PFSK-1 (cell line): ENCODE data around the gene ZNF593.

Experiments
- POLR2AphosphoS5 ChIP-seq: IDR thresholded peaks from 2 replicates; pipeline ENCODE4 v1.6.1; 2012; ENCODE audit warnings: low read depth, mild to moderate bottlenecking, control low read depth, low read length, moderate library complexity
- SIN3A ChIP-seq: IDR thresholded peaks from 2 replicates; pipeline ENCODE4 v1.6.1; 2012; ENCODE audit warnings: mild to moderate bottlenecking, low read length, moderate library complexity, borderline replicate concordance; ENCODE audit not compliant: insufficient read depth
- TAF1 ChIP-seq: IDR thresholded peaks from 2 replicates; pipeline ENCODE4 v1.6.1; 2012; ENCODE audit warnings: low read length, control low read depth, borderline replicate concordance; ENCODE audit not compliant: insufficient read depth
- TF ChIP-seq, protein P1 (sequence below), 2 experiments: IDR thresholded peaks; 2 replicates each; pipeline versions ENCODE4 v1.6.1 to v1.8.0; 2011 to 2012; ENCODE audit warnings: low read depth in 2 of 2, low read length in 2 of 2, control low read depth in 1 of 2, inconsistent platforms in 1 of 2, mild to moderate bottlenecking in 1 of 2, moderate library complexity in 1 of 2; ENCODE audit not compliant: insufficient read depth in 1 of 2

DNA sequence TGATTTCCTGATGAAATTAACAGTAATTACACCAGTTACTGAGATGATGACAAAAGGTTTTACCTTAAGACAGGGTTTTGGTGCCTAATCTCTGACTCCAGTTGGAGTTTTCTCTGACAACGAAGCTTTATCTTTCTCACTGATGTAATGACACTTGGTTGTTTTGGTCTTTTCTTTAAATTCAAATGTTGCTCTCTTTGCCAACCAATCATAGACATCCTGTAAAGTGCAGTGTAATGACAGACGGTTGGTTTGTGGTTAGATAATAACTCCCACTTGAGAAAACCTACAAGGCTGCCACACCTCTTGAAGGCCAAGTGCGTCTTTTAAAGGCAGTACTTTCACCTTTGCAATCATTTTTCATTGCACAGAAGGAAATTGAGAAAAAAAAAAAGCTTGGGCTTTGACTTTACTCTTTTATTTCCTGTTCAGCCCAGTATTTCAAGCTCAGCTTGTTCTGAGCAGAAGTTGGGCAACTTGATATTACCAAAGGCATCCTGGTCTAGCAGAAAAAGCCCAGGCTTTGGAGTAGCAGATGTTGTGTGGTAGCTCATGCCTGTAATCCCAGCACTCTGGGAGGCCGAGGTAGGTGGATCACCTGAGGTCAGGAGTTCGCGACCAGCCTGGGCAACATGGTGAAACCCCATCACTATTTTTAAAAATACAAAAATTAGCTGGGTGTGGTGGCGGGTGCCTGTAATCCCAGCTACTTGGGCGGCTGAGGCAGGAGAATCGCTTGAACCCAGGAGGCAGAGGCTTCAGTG lies 43.2 kb upstream of the ZNF593 start:
- TF ChIP-seq TAF1 (no peak), SIN3A (no peak), POLR2AphosphoS5 (no peak)
- TF ChIP-seq, protein P1, sequence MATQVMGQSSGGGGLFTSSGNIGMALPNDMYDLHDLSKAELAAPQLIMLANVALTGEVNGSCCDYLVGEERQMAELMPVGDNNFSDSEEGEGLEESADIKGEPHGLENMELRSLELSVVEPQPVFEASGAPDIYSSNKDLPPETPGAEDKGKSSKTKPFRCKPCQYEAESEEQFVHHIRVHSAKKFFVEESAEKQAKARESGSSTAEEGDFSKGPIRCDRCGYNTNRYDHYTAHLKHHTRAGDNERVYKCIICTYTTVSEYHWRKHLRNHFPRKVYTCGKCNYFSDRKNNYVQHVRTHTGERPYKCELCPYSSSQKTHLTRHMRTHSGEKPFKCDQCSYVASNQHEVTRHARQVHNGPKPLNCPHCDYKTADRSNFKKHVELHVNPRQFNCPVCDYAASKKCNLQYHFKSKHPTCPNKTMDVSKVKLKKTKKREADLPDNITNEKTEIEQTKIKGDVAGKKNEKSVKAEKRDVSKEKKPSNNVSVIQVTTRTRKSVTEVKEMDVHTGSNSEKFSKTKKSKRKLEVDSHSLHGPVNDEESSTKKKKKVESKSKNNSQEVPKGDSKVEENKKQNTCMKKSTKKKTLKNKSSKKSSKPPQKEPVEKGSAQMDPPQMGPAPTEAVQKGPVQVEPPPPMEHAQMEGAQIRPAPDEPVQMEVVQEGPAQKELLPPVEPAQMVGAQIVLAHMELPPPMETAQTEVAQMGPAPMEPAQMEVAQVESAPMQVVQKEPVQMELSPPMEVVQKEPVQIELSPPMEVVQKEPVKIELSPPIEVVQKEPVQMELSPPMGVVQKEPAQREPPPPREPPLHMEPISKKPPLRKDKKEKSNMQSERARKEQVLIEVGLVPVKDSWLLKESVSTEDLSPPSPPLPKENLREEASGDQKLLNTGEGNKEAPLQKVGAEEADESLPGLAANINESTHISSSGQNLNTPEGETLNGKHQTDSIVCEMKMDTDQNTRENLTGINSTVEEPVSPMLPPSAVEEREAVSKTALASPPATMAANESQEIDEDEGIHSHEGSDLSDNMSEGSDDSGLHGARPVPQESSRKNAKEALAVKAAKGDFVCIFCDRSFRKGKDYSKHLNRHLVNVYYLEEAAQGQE (IDR thresholded peaks at IDR 0.05; ENCODE audit: insufficient read depth in 1 of 2, low read depth in 2 of 2, low read length in 2 of 2) = no peak
